Activated CD8-positive, alpha-beta T cell treated with anti-CD3 and anti-CD28 coated beads, Interleukin-2, amount 10 ng/mL, durations not matched to agents 7 days and 5 days (primary cell): ENCODE measurements around the gene GARIN5A. TPM values are rescaled to one million over a fixed set of nuclear protein-coding genes. Genes with fewer than 3 reads are reported as not detected.

Experiments used
- total RNA-seq, 2 experiments: library from RNA; stranded (reverse); gene quantifications; one replicate each; pipeline ENCODE4 v1.2.3, GENCODE V29; 2021

Gene GARIN5A
- total RNA-seq, 2 experiments from 2014 or later: 0.29 TPM; not detected in 1

Other genes with a start within 250 kb of the GARIN5A start
- under 1 TPM; 0.39 to 0.47 TPM for gene KCNC3, start 147.5 kb downstream of the GARIN5A start, total RNA-seq
- gene NAPSA, start 111.2 kb downstream of the GARIN5A start, total RNA-seq: 1 to 10 TPM in 1 of 2 experiments, under 1 TPM in 1; 0.73 to 1.2 TPM
- gene NR1H2, start 100.4 kb downstream of the GARIN5A start, total RNA-seq: 10 to 100 TPM; 56.4 to 64.1 TPM
- gene POLD1, start 92.5 kb downstream of the GARIN5A start, total RNA-seq: 100 to 1,000 TPM; 163 to 181 TPM
- under 1 TPM; 0.52 to 0.84 TPM for gene SPIB, start 57.9 kb downstream of the GARIN5A start, total RNA-seq
- not detected for gene MYBPC2, start 44.0 kb downstream of the GARIN5A start, total RNA-seq
- gene EMC10, start 341 bp downstream of the GARIN5A start, total RNA-seq: 10 to 100 TPM; 54.8 to 56.9 TPM
- 10 to 100 TPM; 49.8 to 51.3 TPM for gene JOSD2, start 34.3 kb upstream of the GARIN5A start, total RNA-seq
- not detected for gene ASPDH, start 37.1 kb upstream of the GARIN5A start, total RNA-seq
- gene LRRC4B, start 91.6 kb upstream of the GARIN5A start, total RNA-seq: not detected
- gene SYT3, start 163.0 kb upstream of the GARIN5A start, total RNA-seq: not detected
- not detected for gene C19orf81, start 172.6 kb upstream of the GARIN5A start, total RNA-seq
- not detected for gene SHANK1, start 243.0 kb upstream of the GARIN5A start, total RNA-seq
- gene CLEC11A, start 246.5 kb upstream of the GARIN5A start, total RNA-seq: 1 to 10 TPM; 1.4 to 2.3 TPM